Fibroblast of lung (primary cell): ENCODE measurements around the gene CSN3. TPM values are rescaled to one million over a fixed set of nuclear protein-coding genes. Genes with fewer than 3 reads are reported as not detected.

Source experiments
- DNase-seq, 2 donors: peaks; one replicate each; pipeline versions ENCODE4 v3.0.0 to v3.0.0-alpha.2; 2010; ENCODE audit warnings: low read depth in 2 of 2
- H2AFZ ChIP-seq: 2 replicates; pipeline ENCODE4 v1.5.1; 2012; ENCODE audit warnings: low read length, control low read depth, inconsistent platforms
- H3K27ac ChIP-seq: 2 replicates; pipeline ENCODE4 v1.5.1; 2011; ENCODE audit warnings: low read length, control low read depth; ENCODE audit not compliant: insufficient read depth
- H3K27me3 ChIP-seq: 2 replicates; pipeline ENCODE4 v1.5.1; 2011; ENCODE audit warnings: mild to moderate bottlenecking, low read length; ENCODE audit not compliant: control insufficient read depth, insufficient read depth
- H3K36me3 ChIP-seq: 2 replicates; pipeline ENCODE4 v1.5.1; 2011; ENCODE audit warnings: low read length; ENCODE audit not compliant: control insufficient read depth, insufficient read depth
- H3K4me1 ChIP-seq: 2 replicates; pipeline ENCODE4 v1.5.1; 2011; ENCODE audit warnings: low read length; ENCODE audit not compliant: control insufficient read depth, insufficient read depth; ENCODE audit errors: extremely low read depth
- H3K4me2 ChIP-seq: 2 replicates; pipeline ENCODE4 v1.5.1; 2011; ENCODE audit warnings: low read length, control low read depth; ENCODE audit not compliant: insufficient read depth; ENCODE audit errors: extremely low read depth
- H3K4me3 ChIP-seq, 4 experiments: fragments of 200-600 bp in 1 of 4; sonication (generic) in 1 of 4; replicated peaks in 1 of 4; 2 replicates each; pipeline ENCODE4 v1.5.1; 2011 to 2016; ENCODE audit warnings: low read length in 4 of 4, low read depth in 3 of 4, mild to moderate bottlenecking in 3 of 4, control low read depth in 2 of 4, inconsistent platforms in 1 of 4, mixed read lengths in 1 of 4; ENCODE audit not compliant: insufficient read depth in 1 of 4; ENCODE audit errors: control extremely low read depth in 1 of 4
- H3K79me2 ChIP-seq: 2 replicates; pipeline ENCODE4 v1.5.1; 2012; ENCODE audit warnings: mild to moderate bottlenecking, low read length, inconsistent platforms; ENCODE audit not compliant: control insufficient read depth, insufficient read depth
- H3K9ac ChIP-seq: 2 replicates; pipeline ENCODE4 v1.5.1; 2011; ENCODE audit warnings: mild to moderate bottlenecking, low read length, control low read depth; ENCODE audit not compliant: insufficient read depth
- H3K9me3 ChIP-seq: 2 replicates; pipeline ENCODE4 v1.5.1; 2012; ENCODE audit warnings: low read depth, low read length; ENCODE audit not compliant: control insufficient read depth, insufficient read depth
- H4K20me1 ChIP-seq: 2 replicates; pipeline ENCODE4 v1.5.1; 2011; ENCODE audit warnings: low read length; ENCODE audit not compliant: control insufficient read depth, insufficient read depth; ENCODE audit errors: extremely low read depth
- EZH2 ChIP-seq: IDR thresholded peaks from 2 replicates; pipeline ENCODE4 v1.5.1; 2012; ENCODE audit warnings: low read length, control low read depth, mild to moderate bottlenecking; ENCODE audit errors: missing control alignments
- polyA plus RNA-seq, 2 donors: library from polyadenylated mRNA; depleted of rRNA in 1 of 2; stranded (reverse) in 1 of 2; unstranded in 1 of 2; fragments of >200 nt; gene quantifications; 2 replicates each; pipeline ENCODE4 v1.2.1, GENCODE V29; 2011 to 2012; ENCODE audit warnings: missing spikeins in 1 of 2
- total RNA-seq: library from RNA; depleted of rRNA; stranded (reverse); fragments of >200 nt; gene quantifications from 2 replicates; pipeline ENCODE4 v1.2.1, GENCODE V29; 2014
- TF ChIP-seq, protein P1 (sequence below), 2 donors: IDR thresholded peaks in 1 of 2; conservative IDR thresholded peaks in 1 of 2; 1 replicate in 1 of 2; 2 replicates in 1 of 2; pipeline ENCODE4 v1.5.1; 2011 to 2012; ENCODE audit warnings: low read length in 2 of 2, control low read depth in 1 of 2, inconsistent platforms in 1 of 2, low read depth in 1 of 2, mild to moderate bottlenecking in 1 of 2

The CSN3 gene
- total and polyA plus RNA-seq, 2 donors (not counting 1 experiment from before 2014, with no cell fraction given) = not detected

DNA sequence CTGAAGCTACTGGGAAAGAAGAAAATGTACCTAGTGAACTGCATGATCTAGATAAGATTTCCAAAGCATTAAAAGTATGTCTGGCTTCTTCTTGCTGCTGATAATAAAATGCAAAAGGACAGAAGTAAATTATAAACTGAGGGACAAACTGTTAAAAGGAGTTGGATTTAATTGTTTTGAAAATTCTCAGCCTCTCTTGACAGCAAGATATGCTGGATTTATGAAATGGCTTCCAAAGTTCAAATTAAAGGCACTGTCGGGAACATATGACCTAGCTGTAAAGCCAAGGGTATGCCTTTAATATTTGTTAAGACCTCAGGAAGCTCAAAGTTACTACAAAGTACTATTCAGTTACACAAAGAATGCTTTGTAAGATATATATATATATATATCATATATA, 46.3 kb downstream of the CSN3 start:
- no peak for DNase-seq
- no peak overlapping the region for H2AFZ ChIP-seq
- no peaks in the 10 kb centered on the region for H3K4me1 ChIP-seq
- H3K9ac ChIP-seq = no peak overlapping the region
- TF ChIP-seq, protein P1, sequence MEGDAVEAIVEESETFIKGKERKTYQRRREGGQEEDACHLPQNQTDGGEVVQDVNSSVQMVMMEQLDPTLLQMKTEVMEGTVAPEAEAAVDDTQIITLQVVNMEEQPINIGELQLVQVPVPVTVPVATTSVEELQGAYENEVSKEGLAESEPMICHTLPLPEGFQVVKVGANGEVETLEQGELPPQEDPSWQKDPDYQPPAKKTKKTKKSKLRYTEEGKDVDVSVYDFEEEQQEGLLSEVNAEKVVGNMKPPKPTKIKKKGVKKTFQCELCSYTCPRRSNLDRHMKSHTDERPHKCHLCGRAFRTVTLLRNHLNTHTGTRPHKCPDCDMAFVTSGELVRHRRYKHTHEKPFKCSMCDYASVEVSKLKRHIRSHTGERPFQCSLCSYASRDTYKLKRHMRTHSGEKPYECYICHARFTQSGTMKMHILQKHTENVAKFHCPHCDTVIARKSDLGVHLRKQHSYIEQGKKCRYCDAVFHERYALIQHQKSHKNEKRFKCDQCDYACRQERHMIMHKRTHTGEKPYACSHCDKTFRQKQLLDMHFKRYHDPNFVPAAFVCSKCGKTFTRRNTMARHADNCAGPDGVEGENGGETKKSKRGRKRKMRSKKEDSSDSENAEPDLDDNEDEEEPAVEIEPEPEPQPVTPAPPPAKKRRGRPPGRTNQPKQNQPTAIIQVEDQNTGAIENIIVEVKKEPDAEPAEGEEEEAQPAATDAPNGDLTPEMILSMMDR (conservative IDR thresholded peaks at IDR 0.05 in 1 of 2, IDR thresholded peaks at IDR 0.05 in 1 of 2; ENCODE audit: low read depth in 1 of 2, low read length in 2 of 2) = no peak
- TF ChIP-seq EZH2 = no peak
- no peak overlapping the region for H3K4me2 ChIP-seq
- H3K4me3 ChIP-seq = no peak overlapping the region
- no peaks in the 10 kb centered on the region for H3K9me3 ChIP-seq
- no peaks in the 10 kb centered on the region for H4K20me1 ChIP-seq
- H3K27me3 ChIP-seq = no peaks in the 10 kb centered on the region
- H3K79me2 ChIP-seq = no peaks in the 10 kb centered on the region
- H3K36me3 ChIP-seq = no peaks in the 10 kb centered on the region
- no peak overlapping the region for H3K27ac ChIP-seq

DNA sequence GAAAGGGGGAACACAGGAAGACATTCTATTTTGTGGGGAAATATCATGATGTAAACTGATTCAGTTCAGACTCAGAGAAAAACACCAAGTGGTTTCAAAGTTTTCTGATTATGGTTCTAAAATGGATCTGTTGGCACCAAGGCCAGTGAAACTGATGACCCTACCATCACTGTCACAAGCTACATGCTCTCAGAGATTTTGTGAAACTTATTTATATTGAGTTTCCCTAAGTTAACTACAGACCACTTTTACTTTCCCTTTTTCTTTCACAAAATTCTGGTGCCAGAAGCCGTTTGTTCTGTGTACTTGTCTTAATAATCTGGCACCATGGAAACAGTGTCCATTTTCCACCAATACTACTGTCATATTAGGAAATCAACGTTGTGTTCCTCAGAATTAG, 48.9 kb downstream of the CSN3 start:
- no peaks in the 10 kb centered on the region for H3K79me2 ChIP-seq
- no peak overlapping the region for H3K4me3 ChIP-seq
- H2AFZ ChIP-seq = no peak overlapping the region
- TF ChIP-seq, protein P1 (conservative IDR thresholded peaks at IDR 0.05 in 1 of 2, IDR thresholded peaks at IDR 0.05 in 1 of 2; ENCODE audit: low read depth in 1 of 2, low read length in 2 of 2) = no peak
- no peak for TF ChIP-seq EZH2
- no peak for DNase-seq
- no peaks in the 10 kb centered on the region for H3K9me3 ChIP-seq
- no peaks in the 10 kb centered on the region for H3K36me3 ChIP-seq
- no peak overlapping the region for H3K9ac ChIP-seq
- no peak overlapping the region for H3K4me2 ChIP-seq
- H3K4me1 ChIP-seq = no peaks in the 10 kb centered on the region
- no peak overlapping the region for H3K27ac ChIP-seq
- no peaks in the 10 kb centered on the region for H4K20me1 ChIP-seq
- H3K27me3 ChIP-seq = no peaks in the 10 kb centered on the region

DNA sequence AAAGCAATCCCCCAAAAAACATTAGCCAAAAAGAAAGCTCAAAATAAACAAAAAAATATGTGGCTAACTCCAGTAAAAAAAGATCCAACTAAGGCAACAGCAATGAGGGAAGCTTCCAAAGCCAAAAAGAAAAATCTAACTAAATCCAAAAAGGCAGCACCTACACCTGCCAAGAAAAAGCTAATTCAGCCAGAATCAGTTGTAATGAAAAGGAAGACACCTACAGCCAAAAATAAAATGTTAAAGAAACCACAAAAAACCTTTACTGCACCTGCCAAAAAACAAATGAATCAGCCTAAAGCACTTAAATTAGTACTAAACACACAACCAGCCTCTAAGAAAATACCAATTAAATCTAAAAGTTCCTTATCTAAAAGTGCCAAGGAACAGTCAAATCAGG, 55.2 kb downstream of the CSN3 start:
- Histone ChIP-seq H3K9me3 (no peaks in the 10 kb centered on the region), H3K27ac (no peak overlapping the region), H3K4me1 (no peaks in the 10 kb centered on the region), H3K79me2 (no peaks in the 10 kb centered on the region), H4K20me1 (no peaks in the 10 kb centered on the region), H3K27me3 (no peaks in the 10 kb centered on the region), H3K36me3 (no peaks in the 10 kb centered on the region), H3K9ac (no peak overlapping the region), H3K4me2 (no peak overlapping the region), H2AFZ (no peak overlapping the region), H3K4me3 (no peak overlapping the region)
- no peak for TF ChIP-seq EZH2
- TF ChIP-seq, protein P1 (conservative IDR thresholded peaks at IDR 0.05 in 1 of 2, IDR thresholded peaks at IDR 0.05 in 1 of 2; ENCODE audit: low read depth in 1 of 2, low read length in 2 of 2) = no peak
- no peak for DNase-seq
